H9 (cell line): ENCODE data around the gene CELF1. TPM values are rescaled to one million over a fixed set of nuclear protein-coding genes. Genes with fewer than 3 reads are reported as not detected.

Source experiments
- DNase-seq: peaks from one replicate; pipeline ENCODE4 v3.0.0-alpha.2; 2017
- H2AFZ ChIP-seq: one replicate; pipeline ENCODE4 v1.6.1; 2013; ENCODE audit warnings: mild to moderate bottlenecking, low read length, control low read depth, moderate library complexity
- H2AK5ac ChIP-seq: 2 replicates; pipeline ENCODE4 v1.6.1; 2013; ENCODE audit warnings: low read length, control low read depth, mixed read lengths; ENCODE audit not compliant: insufficient read length
- H2BK120ac ChIP-seq: one replicate; pipeline ENCODE4 v1.6.1; 2013; ENCODE audit warnings: low read depth, mild to moderate bottlenecking, low read length, control low read depth, inconsistent platforms; ENCODE audit not compliant: poor library complexity, severe bottlenecking
- H2BK12ac ChIP-seq: 2 replicates; pipeline ENCODE4 v1.6.1; 2013; ENCODE audit warnings: low read length, control low read depth, mixed read lengths, low read depth; ENCODE audit not compliant: insufficient read length
- H2BK15ac ChIP-seq: 2 replicates; pipeline ENCODE4 v1.6.1; 2013; ENCODE audit warnings: low read depth, low read length, control low read depth
- H2BK20ac ChIP-seq: one replicate; pipeline ENCODE4 v1.6.1; 2013; ENCODE audit warnings: low read depth, mild to moderate bottlenecking, low read length, control low read depth, inconsistent platforms; ENCODE audit not compliant: poor library complexity, severe bottlenecking
- H2BK5ac ChIP-seq: 2 replicates; pipeline ENCODE4 v1.6.1; 2013; ENCODE audit warnings: low read length, control low read depth, mixed read lengths; ENCODE audit not compliant: insufficient read length
- H3K14ac ChIP-seq: 2 replicates; pipeline ENCODE4 v1.6.1; 2013; ENCODE audit warnings: low read length, control low read depth; ENCODE audit not compliant: insufficient read depth
- H3K18ac ChIP-seq: 2 replicates; pipeline ENCODE4 v1.6.1; 2013; ENCODE audit warnings: low read depth, mild to moderate bottlenecking, mixed read lengths, low read length, control low read depth; ENCODE audit not compliant: insufficient read length
- H3K23ac ChIP-seq: 2 replicates; pipeline ENCODE4 v1.6.1; 2013; ENCODE audit warnings: low read length, control low read depth, mixed read lengths, low read depth; ENCODE audit not compliant: insufficient read length
- H3K23me2 ChIP-seq: 2 replicates; pipeline ENCODE4 v1.6.1; 2013; ENCODE audit warnings: low read depth, mild to moderate bottlenecking, mixed read lengths, low read length, control low read depth; ENCODE audit not compliant: insufficient read length, poor library complexity, severe bottlenecking
- H3K27ac ChIP-seq: 2 replicates; pipeline ENCODE4 v1.5.1; 2013; ENCODE audit warnings: low read length, control low read depth, mixed read lengths, low read depth; ENCODE audit not compliant: insufficient read length
- H3K27me3 ChIP-seq: 2 replicates; pipeline ENCODE4 v1.6.1; 2013; ENCODE audit warnings: low read length, control low read depth, inconsistent platforms; ENCODE audit not compliant: insufficient read depth
- H3K4ac ChIP-seq: 2 replicates; pipeline ENCODE4 v1.6.1; 2013; ENCODE audit warnings: low read depth, mild to moderate bottlenecking, control low read depth, inconsistent platforms, low read length, moderate library complexity
- H3K4me1 ChIP-seq: 2 replicates; pipeline ENCODE4 v1.6.1; 2013; ENCODE audit warnings: low read length, control low read depth, inconsistent platforms; ENCODE audit not compliant: insufficient read depth
- H3K4me2 ChIP-seq: 2 replicates; pipeline ENCODE4 v1.6.1; 2013; ENCODE audit warnings: low read length, control low read depth, mixed read lengths; ENCODE audit not compliant: insufficient read length, insufficient read depth
- H3K56ac ChIP-seq: 2 replicates; pipeline ENCODE4 v1.6.1; 2013; ENCODE audit warnings: low read depth, mild to moderate bottlenecking, mixed read lengths, low read length, control low read depth; ENCODE audit not compliant: insufficient read length
- H3K79me1 ChIP-seq: 2 replicates; pipeline ENCODE4 v1.6.1; 2013; ENCODE audit warnings: low read depth, mild to moderate bottlenecking, moderate library complexity, low read length, control low read depth, inconsistent platforms; ENCODE audit not compliant: insufficient read depth, poor library complexity, severe bottlenecking
- H3K79me2 ChIP-seq: 2 replicates; pipeline ENCODE4 v1.6.1; 2013; ENCODE audit warnings: low read length, control low read depth, inconsistent platforms; ENCODE audit not compliant: insufficient read depth
- H3K9ac ChIP-seq: 2 replicates; pipeline ENCODE4 v1.6.1; 2013; ENCODE audit warnings: low read length, control low read depth, mixed read lengths; ENCODE audit not compliant: insufficient read length; ENCODE audit errors: extremely low read depth
- H3K9me3 ChIP-seq: one replicate; pipeline ENCODE4 v1.6.1; 2013; ENCODE audit warnings: low read depth, low read length, inconsistent platforms; ENCODE audit not compliant: control insufficient read depth
- H3T11ph ChIP-seq: one replicate; pipeline ENCODE4 v1.6.1; 2013; ENCODE audit warnings: mild to moderate bottlenecking, low read length, control low read depth, inconsistent platforms
- H4K20me1 ChIP-seq: one replicate; pipeline ENCODE4 v1.6.1; 2013; ENCODE audit not compliant: control insufficient read depth, insufficient read length, insufficient read depth
- H4K5ac ChIP-seq: 2 replicates; pipeline ENCODE4 v1.6.1; 2013; ENCODE audit warnings: low read depth, mild to moderate bottlenecking, mixed read lengths, low read length, control low read depth; ENCODE audit not compliant: insufficient read length
- H4K8ac ChIP-seq: replicated peaks from 2 replicates; pipeline ENCODE4 v1.6.1; 2013; ENCODE audit warnings: low read length, control low read depth, mixed read lengths, low read depth; ENCODE audit not compliant: insufficient read length
- H4K91ac ChIP-seq: 2 replicates; pipeline ENCODE4 v1.6.1; 2013; ENCODE audit warnings: low read depth, mild to moderate bottlenecking, moderate library complexity, mixed read lengths, low read length, control low read depth; ENCODE audit not compliant: insufficient read length
- H3K27ac Mint-ChIP-seq, 3 experiments: 2 replicates in 2 of 3; 3 replicates in 1 of 3; pipeline ENCODE4 v1.8.0; 2020 to 2021; ENCODE audit warnings: mixed read lengths in 3 of 3, mild to moderate bottlenecking in 1 of 3, moderate library complexity in 1 of 3
- H3K27me3 Mint-ChIP-seq: 2 replicates; pipeline ENCODE4 v1.8.0; 2021; ENCODE audit warnings: low read depth, mild to moderate bottlenecking, moderate library complexity, mixed read lengths
- H3K36me3 Mint-ChIP-seq, 3 experiments: 2 replicates in 2 of 3; 3 replicates in 1 of 3; pipeline ENCODE4 v1.8.0; 2020 to 2021; ENCODE audit warnings: low read depth in 3 of 3, mixed read lengths in 3 of 3; ENCODE audit not compliant: insufficient read depth in 1 of 3
- H3K4me1 Mint-ChIP-seq, 2 experiments: 2 replicates each; pipeline ENCODE4 v1.8.0; 2020; ENCODE audit warnings: mixed read lengths in 2 of 2
- H3K4me3 Mint-ChIP-seq, 2 experiments: 2 replicates in 1 of 2; 3 replicates in 1 of 2; pipeline ENCODE4 v1.8.0; 2020 to 2021; ENCODE audit warnings: mild to moderate bottlenecking in 2 of 2, mixed read lengths in 2 of 2, moderate library complexity in 1 of 2
- H3K9me3 Mint-ChIP-seq, 2 experiments: 2 replicates in 1 of 2; 3 replicates in 1 of 2; pipeline ENCODE4 v1.8.0; 2020; ENCODE audit warnings: mild to moderate bottlenecking in 2 of 2, mixed read lengths in 2 of 2, moderate library complexity in 1 of 2
- CTCF ChIP-seq: fragments of 200-600 bp; sonication (generic); conservative IDR thresholded peaks from 3 replicates; pipeline ENCODE4 v1.8.0; 2021; ENCODE audit warnings: antibody characterized with exemption, mild to moderate bottlenecking
- WGBS: extraction: QIAGEN DNeasy Blood & Tissue Kit; methylation state at CpG from one replicate; pipeline ENCODE4 v1.1.7; 2013; ENCODE audit warnings: missing lambda C conversion rate, low lambda C conversion rate, mixed read lengths; ENCODE audit not compliant: insufficient read length; ENCODE audit errors: extremely low coverage; 5-methylcytosine and 5-hydroxymethylcytosine counted together
- total RNA-seq: library from RNA; stranded (reverse); gene quantifications from 2 replicates; pipeline ENCODE4 v1.2.1, GENCODE V29; 2021

The CELF1 gene
- total RNA-seq, 1 experiment from 2014 or later = 211 TPM

- no peak overlapping the region for H3K27ac ChIP-seq
These were observed 82.3 kb downstream of the CELF1 start for GRCh38 chr11:47470671-47471070.

More at GRCh38 chr11:47470671-47471070, 82.3 kb downstream of the CELF1 start:
- Histone ChIP-seq H2BK15ac (no peak overlapping the region), H3K27me3 (no peaks in the 10 kb centered on the region), H3K4me1 (peaks cover 3% of the 10 kb centered on the region; the same call in 1 of the 2 replicates), H3K79me2 (0 out of 2 replicates have a peak, but pooled peaks cover 2% of the 10 kb centered on the region), H3T11ph (no peak overlapping the region), H3K18ac (no peak overlapping the region), H2BK120ac (no peak overlapping the region), H2BK5ac (no peak overlapping the region), H2AK5ac (no peak overlapping the region), H3K14ac (no peak overlapping the region), H3K23me2 (no peaks in the 10 kb centered on the region), H3K23ac (no peak overlapping the region), H2BK20ac (no peak overlapping the region), H2BK12ac (no peak overlapping the region), H3K9me3 (no peaks in the 10 kb centered on the region), H2AFZ (no peak overlapping the region), H4K5ac (no peak overlapping the region), H3K9ac (no peak overlapping the region), H3K4me2 (no peak overlapping the region), H3K79me1 (no peaks in the 10 kb centered on the region), H4K20me1 (no peaks in the 10 kb centered on the region), H3K56ac (no peak overlapping the region), H4K8ac (no peak overlapping the region), H3K4ac (no peak overlapping the region), H4K91ac (no peak overlapping the region)
- Mint-ChIP-seq H3K36me3 (peaks cover 45 to 87% (median 68%) of the 10 kb centered on the region in 3 experiments; a peak in 6 of 7 replicates), H3K4me1 (peaks cover 39 to 48% of the 10 kb centered on the region in 2 experiments), H3K27ac (peak overlapping the region in 2 of 3 experiments; percentile 86 to 96; a peak in 2 of 7 replicates), H3K4me3 (no peak overlapping the region), H3K27me3 (no peaks in the 10 kb centered on the region), H3K9me3 (no peaks in the 10 kb centered on the region)
- DNase-seq = no peak
- no CpG with 5 or more reads among the region's 4 CpGs for WGBS
- no peak for TF ChIP-seq CTCF
